HepG2 (cell line): ENCODE results near the gene HECTD1. TPM values are rescaled to one million over a fixed set of nuclear protein-coding genes. Genes with fewer than 3 reads are reported as not detected.
A peak's percentile ranks its signal among the peaks of the same experiment; 100 is the strongest.

Experiments
- ARNTL ChIP-seq: sonication (generic); formaldehyde crosslinking; IDR thresholded peaks from 2 replicates; pipeline ENCODE4 v1.4.0; 2020; ENCODE audit warnings: mild to moderate bottlenecking, missing genetic modification reagents
- BRF2 ChIP-seq: sonication (generic); formaldehyde crosslinking; IDR thresholded peaks from 2 replicates; pipeline ENCODE4 v1.8.1; 2022; ENCODE audit warnings: mild to moderate bottlenecking, missing genetic modification reagents
- GMEB2 ChIP-seq: IDR thresholded peaks from 2 replicates; pipeline ENCODE4 v1.6.1; 2016; ENCODE audit warnings: missing biosample characterization, missing genetic modification reagents, low read depth
- KLF15 ChIP-seq: sonication (generic); formaldehyde crosslinking; IDR thresholded peaks from 2 replicates; pipeline ENCODE4 v1.8.1; 2023; ENCODE audit warnings: borderline replicate concordance, mild to moderate bottlenecking, inconsistent platforms, missing genetic modification reagents, mixed read lengths
- MED13 ChIP-seq: sonication (generic); formaldehyde crosslinking; IDR thresholded peaks from 2 replicates; pipeline ENCODE4 v1.5.0; 2020; ENCODE audit warnings: missing genetic modification reagents
- MEIS2 ChIP-seq: sonication (generic); formaldehyde crosslinking; IDR thresholded peaks from 2 replicates; pipeline ENCODE4 v1.9.0; 2021; ENCODE audit warnings: mild to moderate bottlenecking, missing genetic modification reagents
- MXI1 ChIP-seq: IDR thresholded peaks from 3 replicates; pipeline ENCODE4 v1.6.1; 2012; ENCODE audit warnings: low read depth, low read length, inconsistent platforms, borderline replicate concordance
- SIN3A ChIP-seq: IDR thresholded peaks from 2 replicates; pipeline ENCODE4 v1.6.1; 2011; ENCODE audit warnings: low read depth, mild to moderate bottlenecking, control low read depth, low read length, borderline replicate concordance
- SP140L ChIP-seq: sonication (generic); formaldehyde crosslinking; IDR thresholded peaks from 2 replicates; pipeline ENCODE4 v1.4.0; 2020; ENCODE audit warnings: missing genetic modification reagents, borderline replicate concordance
- ZBTB25 ChIP-seq: IDR thresholded peaks from 2 replicates; pipeline ENCODE4 v1.6.1; 2018; ENCODE audit warnings: missing genetic modification reagents
- ZNF33B ChIP-seq: sonication (generic); formaldehyde crosslinking; IDR thresholded peaks from 2 replicates; pipeline ENCODE4 v1.5.1; 2020; ENCODE audit warnings: mild to moderate bottlenecking, missing genetic modification reagents
- ZNF382 ChIP-seq: sonication (generic); formaldehyde crosslinking; IDR thresholded peaks from 2 replicates; pipeline ENCODE4 v1.5.0; 2020; ENCODE audit warnings: missing genetic modification reagents, mild to moderate bottlenecking, borderline replicate concordance
- ZNF616 ChIP-seq: sonication (generic); formaldehyde crosslinking; IDR thresholded peaks from 2 replicates; pipeline ENCODE4 v1.5.0; 2020; ENCODE audit warnings: low read depth, mild to moderate bottlenecking, missing genetic modification reagents
- ZNF644 ChIP-seq: IDR thresholded peaks from 2 replicates; pipeline ENCODE4 v1.6.1; 2016; ENCODE audit warnings: low read depth
- ZSCAN30 ChIP-seq: sonication (generic); formaldehyde crosslinking; IDR thresholded peaks from 2 replicates; pipeline ENCODE4 v1.5.0; 2020; ENCODE audit warnings: mild to moderate bottlenecking, missing genetic modification reagents
- ZSCAN9 ChIP-seq: IDR thresholded peaks from 2 replicates; pipeline ENCODE4 v1.6.1; 2016; ENCODE audit warnings: borderline replicate concordance
- polyA plus RNA-seq, 8 experiments: library from polyadenylated mRNA; depleted of rRNA in 3 of 8; stranded (reverse) in 7 of 8; unstranded in 1 of 8; fragments of >200 nt; fragmentation: Illumina TruSeq in 4 of 8; extraction: Trizol in 4 of 8; gene quantifications; 2 replicates each; pipeline versions ENCODE4 v1.2.1 to v1.2.3, GENCODE V29; 2011 to 2016; ENCODE audit warnings: low read depth in 4 of 8, missing spikeins in 1 of 8, mixed read lengths in 1 of 8; ENCODE audit not compliant: insufficient read depth in 1 of 8
- total RNA-seq, 5 experiments: library from RNA; depleted of rRNA; stranded (reverse); fragments of >200 nt; fragmentation: Illumina TruSeq; extraction: Trizol; gene quantifications; 2 replicates each; pipeline ENCODE4 v1.2.3, GENCODE V29; 2016; ENCODE audit warnings: low read depth in 1 of 5
- TF ChIP-seq, protein P1 (sequence below): sonication (generic); formaldehyde crosslinking; IDR thresholded peaks from 2 replicates; pipeline ENCODE4 v1.4.0; 2020; ENCODE audit warnings: missing genetic modification reagents, borderline replicate concordance

Gene HECTD1
- total and polyA plus RNA-seq, 2 of the 13 experiments (the other 11 are each of a cell fraction or from before 2014, with no cell fraction given), result 312 to 560 TPM

- TF ChIP-seq ZNF644 (CRISPR knock-in tag) (peak; percentile 96), MEIS2 (peak; percentile 69; the same call in 1 of the 2 replicates), ZBTB25 (CRISPR knock-in tag) (peak; percentile 90), SIN3A (peak; percentile 100), GMEB2 (0 out of 2 replicates have a peak, but pooled peaks have one; percentile 29), ZNF616 (CRISPR knock-in tag) (no peak), BRF2 (CRISPR knock-in tag) (peak; percentile 29; the same call in 1 of the 2 replicates), ZNF382 (CRISPR knock-in tag) (no peak), ARNTL (CRISPR knock-in tag) (0 out of 2 replicates have a peak, but pooled peaks have one; percentile 35), ZNF33B (CRISPR knock-in tag) (no peak), SP140L (CRISPR knock-in tag) (peak; percentile 43; the same call in 1 of the 2 replicates), KLF15 (CRISPR knock-in tag) (no peak), ZSCAN30 (CRISPR knock-in tag) (no peak), ZSCAN9 (CRISPR knock-in tag) (peak; percentile 84; the same call in 1 of the 2 replicates), MED13 (CRISPR knock-in tag) (no peak), MXI1 (peak; percentile 99)
- TF ChIP-seq, protein P1, sequence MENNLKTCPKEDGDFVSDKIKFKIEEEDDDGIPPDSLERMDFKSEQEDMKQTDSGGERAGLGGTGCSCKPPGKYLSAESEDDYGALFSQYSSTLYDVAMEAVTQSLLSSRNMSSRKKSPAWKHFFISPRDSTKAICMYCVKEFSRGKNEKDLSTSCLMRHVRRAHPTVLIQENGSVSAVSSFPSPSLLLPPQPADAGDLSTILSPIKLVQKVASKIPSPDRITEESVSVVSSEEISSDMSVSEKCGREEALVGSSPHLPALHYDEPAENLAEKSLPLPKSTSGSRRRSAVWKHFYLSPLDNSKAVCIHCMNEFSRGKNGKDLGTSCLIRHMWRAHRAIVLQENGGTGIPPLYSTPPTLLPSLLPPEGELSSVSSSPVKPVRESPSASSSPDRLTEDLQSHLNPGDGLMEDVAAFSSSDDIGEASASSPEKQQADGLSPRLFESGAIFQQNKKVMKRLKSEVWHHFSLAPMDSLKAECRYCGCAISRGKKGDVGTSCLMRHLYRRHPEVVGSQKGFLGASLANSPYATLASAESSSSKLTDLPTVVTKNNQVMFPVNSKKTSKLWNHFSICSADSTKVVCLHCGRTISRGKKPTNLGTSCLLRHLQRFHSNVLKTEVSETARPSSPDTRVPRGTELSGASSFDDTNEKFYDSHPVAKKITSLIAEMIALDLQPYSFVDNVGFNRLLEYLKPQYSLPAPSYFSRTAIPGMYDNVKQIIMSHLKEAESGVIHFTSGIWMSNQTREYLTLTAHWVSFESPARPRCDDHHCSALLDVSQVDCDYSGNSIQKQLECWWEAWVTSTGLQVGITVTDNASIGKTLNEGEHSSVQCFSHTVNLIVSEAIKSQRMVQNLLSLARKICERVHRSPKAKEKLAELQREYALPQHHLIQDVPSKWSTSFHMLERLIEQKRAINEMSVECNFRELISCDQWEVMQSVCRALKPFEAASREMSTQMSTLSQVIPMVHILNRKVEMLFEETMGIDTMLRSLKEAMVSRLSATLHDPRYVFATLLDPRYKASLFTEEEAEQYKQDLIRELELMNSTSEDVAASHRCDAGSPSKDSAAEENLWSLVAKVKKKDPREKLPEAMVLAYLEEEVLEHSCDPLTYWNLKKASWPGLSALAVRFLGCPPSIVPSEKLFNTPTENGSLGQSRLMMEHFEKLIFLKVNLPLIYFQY (CRISPR knock-in tag), result peak; percentile 55; the same call in 1 of the 2 replicates
Measured at GRCh38 chr14:31205681-31206535, 1.7 kb downstream of the HECTD1 start (continued).
